K562 (cell line): ENCODE data around the gene MBOAT1. TPM values are rescaled to one million over a fixed set of nuclear protein-coding genes. Genes with fewer than 3 reads are reported as not detected.

Source experiments
- ATF4 ChIP-seq: fragments of 450-650 bp; formaldehyde crosslinking; IDR thresholded peaks from 2 replicates; pipeline ENCODE4 v1.4.0; 2022; ENCODE audit warnings: mild to moderate bottlenecking, moderate library complexity
- BDP1 ChIP-seq: IDR thresholded peaks from 3 replicates; pipeline ENCODE4 v1.6.1; 2011; ENCODE audit not compliant: insufficient read length, insufficient read depth
- DACH1 ChIP-seq: fragments of 450-650 bp; IDR thresholded peaks from 2 replicates; pipeline ENCODE4 v1.6.1; 2018; ENCODE audit not compliant: partially characterized antibody
- DIDO1 ChIP-seq: fragments of 450-650 bp; IDR thresholded peaks from 2 replicates; pipeline ENCODE4 v1.6.1; 2016; ENCODE audit warnings: low read depth, missing biosample characterization, missing genetic modification characterization
- EP400 ChIP-seq: fragments of 450-650 bp; IDR thresholded peaks from 2 replicates; pipeline ENCODE4 v1.6.1; 2017; ENCODE audit warnings: antibody characterized with exemption, mild to moderate bottlenecking, moderate library complexity
- MEF2A ChIP-seq: IDR thresholded peaks from 2 replicates; pipeline ENCODE4 v1.6.1; 2011; ENCODE audit warnings: low read depth, mild to moderate bottlenecking, low read length, moderate library complexity; ENCODE audit not compliant: control insufficient read depth
- PHF8 ChIP-seq: fragments of 200-600 bp; sonication (generic); IDR thresholded peaks from 2 replicates; pipeline ENCODE4 v1.6.1; 2012; ENCODE audit warnings: mixed run types, mild to moderate bottlenecking, inconsistent platforms, low read length, moderate library complexity, borderline replicate concordance
- PKNOX1 ChIP-seq: fragments of 450-650 bp; IDR thresholded peaks from 2 replicates; pipeline ENCODE4 v1.6.1; 2016
- ZC3H8 ChIP-seq: fragments of 450-650 bp; IDR thresholded peaks from 2 replicates; pipeline ENCODE4 v1.6.1; 2017
- ZNF280A ChIP-seq: fragments of 450-650 bp; IDR thresholded peaks from 2 replicates; pipeline ENCODE4 v1.6.1; 2018; ENCODE audit warnings: mild to moderate bottlenecking, low read depth; ENCODE audit not compliant: partially characterized antibody
- ZNF639 ChIP-seq, 2 experiments: fragments of 200-800 bp in 1 of 2; sonication (Bioruptor generic) in 1 of 2; sonication (generic) in 1 of 2; formaldehyde crosslinking in 1 of 2; IDR thresholded peaks in 1 of 2; conservative IDR thresholded peaks in 1 of 2; 2 replicates each; pipeline versions ENCODE4 v1.5.0 to v1.6.1; 2016 to 2020; ENCODE audit warnings: missing compliant biosample characterization in 1 of 2, missing genetic modification characterization in 1 of 2, missing genetic modification reagents in 1 of 2
- ZNF764 ChIP-seq: fragments of 250-450 bp; sonication (Bioruptor Pico); IDR thresholded peaks from 2 replicates; pipeline ENCODE4 v1.4.0; 2020; ENCODE audit warnings: low read depth, mild to moderate bottlenecking, moderate library complexity
- polyA plus RNA-seq, 8 experiments: library from polyadenylated mRNA; depleted of rRNA in 4 of 8; stranded (reverse) in 5 of 8; unstranded in 3 of 8; fragments of >200 nt; fragmentation: Nextera tagmentation in 2 of 8; fragmentation: Illumina TruSeq in 1 of 8; extraction: Ambion mirVana in 2 of 8; extraction: Trizol in 1 of 8; gene quantifications; 2 replicates each; pipeline versions ENCODE4 v1.2.1 to v1.2.3, GENCODE V29; 2011 to 2014; ENCODE audit warnings: inconsistent platforms in 1 of 8, missing spikeins in 1 of 8
- total RNA-seq, 7 experiments: library from RNA; depleted of rRNA in 6 of 7; stranded (reverse); fragments of >200 nt in 6 of 7; fragmentation: Illumina TruSeq in 2 of 7; extraction: Trizol in 2 of 7; gene quantifications; 2 replicates each; pipeline versions ENCODE4 v1.2.1 to v1.2.3, GENCODE V29; 2011 to 2021; ENCODE audit warnings: low replicate concordance in 1 of 7
- TF ChIP-seq, protein P1 (sequence below): fragments of 450-650 bp; IDR thresholded peaks from 2 replicates; pipeline ENCODE4 v1.7.0; 2016; ENCODE audit warnings: borderline replicate concordance
- TF ChIP-seq, protein P2 (sequence below): conservative IDR thresholded peaks from 2 replicates; pipeline ENCODE4 v1.6.1; 2011; ENCODE audit warnings: low read depth, mild to moderate bottlenecking, low read length; ENCODE audit not compliant: control insufficient read depth
- TF ChIP-seq, protein P3 (sequence below): sonication (generic); formaldehyde crosslinking; IDR thresholded peaks from 2 replicates; pipeline ENCODE4 v1.8.1; 2023; ENCODE audit warnings: mild to moderate bottlenecking, missing genetic modification reagents

Gene MBOAT1
- total and polyA plus RNA-seq, 9 of the 15 experiments (the other 6 are each of a cell fraction or from before 2014, with no cell fraction given), result 0.13 to 16.5 (median 10.3) TPM

GRCh38 chr6:20212392-20213111, at the start of gene MBOAT1 (continued):
- TF ChIP-seq ZNF280A, result no peak
- no peak for TF ChIP-seq BDP1
- TF ChIP-seq, protein P1, sequence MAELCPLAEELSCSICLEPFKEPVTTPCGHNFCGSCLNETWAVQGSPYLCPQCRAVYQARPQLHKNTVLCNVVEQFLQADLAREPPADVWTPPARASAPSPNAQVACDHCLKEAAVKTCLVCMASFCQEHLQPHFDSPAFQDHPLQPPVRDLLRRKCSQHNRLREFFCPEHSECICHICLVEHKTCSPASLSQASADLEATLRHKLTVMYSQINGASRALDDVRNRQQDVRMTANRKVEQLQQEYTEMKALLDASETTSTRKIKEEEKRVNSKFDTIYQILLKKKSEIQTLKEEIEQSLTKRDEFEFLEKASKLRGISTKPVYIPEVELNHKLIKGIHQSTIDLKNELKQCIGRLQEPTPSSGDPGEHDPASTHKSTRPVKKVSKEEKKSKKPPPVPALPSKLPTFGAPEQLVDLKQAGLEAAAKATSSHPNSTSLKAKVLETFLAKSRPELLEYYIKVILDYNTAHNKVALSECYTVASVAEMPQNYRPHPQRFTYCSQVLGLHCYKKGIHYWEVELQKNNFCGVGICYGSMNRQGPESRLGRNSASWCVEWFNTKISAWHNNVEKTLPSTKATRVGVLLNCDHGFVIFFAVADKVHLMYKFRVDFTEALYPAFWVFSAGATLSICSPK, result no peak
- TF ChIP-seq ZC3H8, result no peak
- no peak for TF ChIP-seq ZNF764 (CRISPR knock-in tag)
- TF ChIP-seq PKNOX1, result no peak
- TF ChIP-seq PHF8, result peak; percentile 62; the same call in 1 of the 2 replicates
- no peak for TF ChIP-seq ATF4 (CRISPR knock-in tag)
- no peak for TF ChIP-seq EP400
- no peak for TF ChIP-seq DIDO1 (tag)
- TF ChIP-seq MEF2A, result no peak
- TF ChIP-seq, protein P2, sequence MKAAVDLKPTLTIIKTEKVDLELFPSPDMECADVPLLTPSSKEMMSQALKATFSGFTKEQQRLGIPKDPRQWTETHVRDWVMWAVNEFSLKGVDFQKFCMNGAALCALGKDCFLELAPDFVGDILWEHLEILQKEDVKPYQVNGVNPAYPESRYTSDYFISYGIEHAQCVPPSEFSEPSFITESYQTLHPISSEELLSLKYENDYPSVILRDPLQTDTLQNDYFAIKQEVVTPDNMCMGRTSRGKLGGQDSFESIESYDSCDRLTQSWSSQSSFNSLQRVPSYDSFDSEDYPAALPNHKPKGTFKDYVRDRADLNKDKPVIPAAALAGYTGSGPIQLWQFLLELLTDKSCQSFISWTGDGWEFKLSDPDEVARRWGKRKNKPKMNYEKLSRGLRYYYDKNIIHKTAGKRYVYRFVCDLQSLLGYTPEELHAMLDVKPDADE, result peak; percentile 67; the same call in 1 of the 2 replicates
- no peak for TF ChIP-seq DACH1
- peak in 1 of 2 experiments; percentile 78; a peak in 1 of 4 replicates for TF ChIP-seq ZNF639 (CRISPR knock-in tag; conservative IDR thresholded peaks at IDR 0.05 in 1 of 2, IDR thresholded peaks at IDR 0.05 in 1 of 2)
- TF ChIP-seq, protein P3, sequence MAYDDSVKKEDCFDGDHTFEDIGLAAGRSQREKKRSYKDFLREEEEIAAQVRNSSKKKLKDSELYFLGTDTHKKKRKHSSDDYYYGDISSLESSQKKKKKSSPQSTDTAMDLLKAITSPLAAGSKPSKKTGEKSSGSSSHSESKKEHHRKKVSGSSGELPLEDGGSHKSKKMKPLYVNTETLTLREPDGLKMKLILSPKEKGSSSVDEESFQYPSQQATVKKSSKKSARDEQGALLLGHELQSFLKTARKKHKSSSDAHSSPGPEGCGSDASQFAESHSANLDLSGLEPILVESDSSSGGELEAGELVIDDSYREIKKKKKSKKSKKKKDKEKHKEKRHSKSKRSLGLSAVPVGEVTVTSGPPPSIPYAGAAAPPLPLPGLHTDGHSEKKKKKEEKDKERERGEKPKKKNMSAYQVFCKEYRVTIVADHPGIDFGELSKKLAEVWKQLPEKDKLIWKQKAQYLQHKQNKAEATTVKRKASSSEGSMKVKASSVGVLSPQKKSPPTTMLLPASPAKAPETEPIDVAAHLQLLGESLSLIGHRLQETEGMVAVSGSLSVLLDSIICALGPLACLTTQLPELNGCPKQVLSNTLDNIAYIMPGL (CRISPR knock-in tag), result no peak
